LNCAP (cell line): Measurements from ENCODE around the gene ERICH3.

Experiments used
- TF ChIP-seq, protein P1 (sequence below): fragments of 450-650 bp; IDR thresholded peaks from 2 replicates; pipeline ENCODE4 v1.5.1; 2017; ENCODE audit warnings: mild to moderate bottlenecking

The ERICH3 gene

DNA sequence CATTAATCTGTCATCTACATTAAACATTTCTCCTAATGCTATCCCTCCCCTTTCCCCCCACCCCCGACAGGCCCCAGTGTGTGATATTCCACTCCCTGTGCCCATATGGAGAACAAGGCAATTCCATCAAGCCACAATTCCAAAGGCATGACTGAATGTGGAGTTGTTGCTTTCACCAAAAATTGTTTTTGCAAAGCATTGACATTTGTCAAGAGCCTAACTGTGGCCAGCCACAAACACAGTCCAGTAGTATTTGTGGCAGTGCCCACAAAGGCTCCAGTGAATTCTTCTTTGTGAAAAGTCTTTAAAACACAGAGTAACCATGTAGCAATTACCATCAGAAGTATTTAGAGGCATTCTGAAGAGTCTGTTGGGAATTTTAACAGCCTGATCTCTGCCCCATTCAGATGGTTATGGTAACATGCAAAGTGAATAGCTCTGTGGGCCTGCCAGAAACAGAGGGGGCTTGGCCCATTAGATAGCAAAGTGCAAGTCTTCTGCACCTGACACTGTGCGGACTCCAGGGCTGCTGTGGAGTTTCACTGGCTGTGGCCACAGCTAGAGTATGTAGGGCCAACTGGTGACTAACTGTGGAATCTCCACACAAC, 149.6 kb downstream of the ERICH3 start:
- TF ChIP-seq, protein P1, sequence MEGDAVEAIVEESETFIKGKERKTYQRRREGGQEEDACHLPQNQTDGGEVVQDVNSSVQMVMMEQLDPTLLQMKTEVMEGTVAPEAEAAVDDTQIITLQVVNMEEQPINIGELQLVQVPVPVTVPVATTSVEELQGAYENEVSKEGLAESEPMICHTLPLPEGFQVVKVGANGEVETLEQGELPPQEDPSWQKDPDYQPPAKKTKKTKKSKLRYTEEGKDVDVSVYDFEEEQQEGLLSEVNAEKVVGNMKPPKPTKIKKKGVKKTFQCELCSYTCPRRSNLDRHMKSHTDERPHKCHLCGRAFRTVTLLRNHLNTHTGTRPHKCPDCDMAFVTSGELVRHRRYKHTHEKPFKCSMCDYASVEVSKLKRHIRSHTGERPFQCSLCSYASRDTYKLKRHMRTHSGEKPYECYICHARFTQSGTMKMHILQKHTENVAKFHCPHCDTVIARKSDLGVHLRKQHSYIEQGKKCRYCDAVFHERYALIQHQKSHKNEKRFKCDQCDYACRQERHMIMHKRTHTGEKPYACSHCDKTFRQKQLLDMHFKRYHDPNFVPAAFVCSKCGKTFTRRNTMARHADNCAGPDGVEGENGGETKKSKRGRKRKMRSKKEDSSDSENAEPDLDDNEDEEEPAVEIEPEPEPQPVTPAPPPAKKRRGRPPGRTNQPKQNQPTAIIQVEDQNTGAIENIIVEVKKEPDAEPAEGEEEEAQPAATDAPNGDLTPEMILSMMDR = no peak

GRCh38 chr1:74522148-74522547, 151.4 kb downstream of the ERICH3 start:
- TF ChIP-seq, protein P1 = no peak
